EH (cell line): ENCODE measurements around the gene MYEOV.

Experiments used
- DNase-seq: peaks from one replicate; pipeline ENCODE4 v3.0.0-alpha.2; 2015; ENCODE audit warnings: low read depth

The MYEOV gene

DNA sequence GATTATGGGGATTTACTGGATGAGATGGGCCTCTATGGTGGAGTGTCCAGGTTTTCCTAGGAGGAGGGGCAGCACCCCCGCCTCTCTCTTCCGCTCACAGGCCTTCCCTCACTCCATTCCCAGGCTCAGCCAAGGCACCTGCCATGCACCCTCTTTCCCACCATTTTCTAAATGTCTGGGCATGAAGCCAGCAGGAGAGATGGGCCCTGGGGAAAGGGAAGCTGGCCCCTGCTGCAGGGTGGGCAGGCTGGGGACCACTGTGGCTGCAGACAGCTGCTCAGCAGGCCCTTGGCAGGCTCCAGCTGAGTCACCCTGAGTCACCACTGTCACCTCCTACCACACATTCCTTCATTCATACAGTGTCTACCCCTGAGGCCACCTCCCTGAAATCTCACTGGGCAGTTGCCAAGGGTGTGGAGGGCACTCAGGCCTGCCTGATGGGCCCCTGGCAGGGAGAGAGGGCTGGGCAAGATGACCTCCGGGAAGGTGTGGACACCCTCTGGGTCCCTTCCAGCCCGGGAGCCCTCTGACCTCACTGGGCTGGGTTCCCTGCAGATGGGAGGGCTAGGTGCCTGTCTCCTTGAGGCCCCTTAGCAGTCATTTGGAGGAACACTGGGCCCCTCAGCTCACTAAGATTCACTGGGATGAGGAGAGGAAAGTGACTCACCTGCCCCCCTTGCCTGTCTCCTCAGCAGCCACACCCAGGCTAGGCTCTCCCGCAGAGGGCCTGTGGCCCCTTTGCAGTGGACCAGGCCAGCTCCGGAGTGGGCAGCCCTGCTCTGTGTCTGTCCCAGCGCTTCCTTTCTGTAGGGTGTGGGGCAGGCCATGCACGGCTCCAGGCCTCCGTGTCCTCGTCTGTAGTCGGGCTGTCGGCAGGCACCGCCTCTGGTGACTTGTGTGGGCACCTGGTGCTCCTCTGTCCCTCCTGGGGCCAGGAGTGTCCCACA is 7.8 kb downstream of the MYEOV start:
- peak; percentile 96 for DNase-seq

GRCh38 chr11:69302447-69303020 is 8.6 kb downstream of the MYEOV start:
- no peak for DNase-seq

DNA sequence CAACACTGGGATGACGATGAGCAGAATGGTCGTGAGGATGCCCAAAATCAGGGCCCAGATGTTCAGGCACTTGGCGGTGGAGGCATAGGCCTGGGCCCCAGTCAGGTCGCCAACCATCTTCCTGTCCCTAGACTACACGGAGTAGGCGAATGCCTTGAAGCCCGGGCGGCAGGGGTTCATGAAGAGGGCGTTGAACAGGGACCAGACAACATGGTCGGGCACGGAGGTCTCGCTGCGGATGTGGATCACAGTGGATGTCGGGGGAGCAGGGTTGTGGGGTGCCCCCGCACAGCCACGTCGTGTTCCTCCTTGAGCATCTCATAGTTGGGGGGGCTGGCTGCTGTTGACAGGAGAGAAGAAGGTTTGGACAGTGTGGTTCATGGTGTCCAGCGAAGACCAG is 9.5 kb downstream of the MYEOV start:
- DNase-seq: no peak

DNA sequence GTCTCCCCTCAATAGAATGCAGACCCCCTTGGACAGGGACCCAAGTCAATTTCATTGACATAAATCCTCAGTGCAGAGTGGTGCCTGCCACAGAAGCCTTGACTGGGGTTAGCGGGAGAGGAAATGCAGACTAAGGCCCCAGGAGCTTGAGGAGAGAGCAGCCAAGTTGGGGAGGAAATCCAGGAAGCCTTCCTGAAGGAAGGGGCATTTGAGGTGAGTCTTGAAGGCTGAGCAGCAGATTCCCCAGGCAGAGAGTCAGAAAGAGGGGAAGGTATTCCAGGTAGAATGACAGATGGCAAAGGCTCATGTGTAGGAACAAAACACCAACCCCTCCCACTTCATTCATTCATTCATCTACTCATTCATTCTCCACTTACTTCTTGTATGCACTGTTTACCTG is 10.3 kb downstream of the MYEOV start:
- no peak for DNase-seq

- no peak for DNase-seq
These were observed 10.7 kb downstream of the MYEOV start for GRCh38 chr11:69304686-69305085.

GRCh38 chr11:69305885-69306540 is 12.1 kb downstream of the MYEOV start:
- DNase-seq: no peak

GRCh38 chr11:69306821-69307220 is 12.9 kb downstream of the MYEOV start:
- DNase-seq: no peak

DNA sequence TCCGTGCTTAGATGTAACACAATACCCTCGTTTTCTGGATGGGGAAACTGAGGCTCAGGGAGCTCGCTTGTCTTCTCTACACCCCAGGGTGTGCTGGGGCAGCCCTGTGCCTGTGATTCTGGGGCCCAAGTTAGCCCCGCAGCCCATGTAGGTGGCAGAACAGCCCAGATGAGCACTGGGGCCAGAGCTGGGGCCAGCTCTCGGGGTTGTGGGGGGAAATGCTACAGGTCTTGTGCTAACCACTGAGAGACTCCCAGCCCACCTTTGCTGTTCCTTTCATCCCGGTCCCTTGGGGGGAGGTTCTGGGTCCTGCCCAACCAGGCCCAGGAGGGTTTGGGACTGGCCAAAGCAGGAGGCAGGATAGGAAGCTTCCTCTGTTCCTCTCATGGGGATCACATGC is 13.5 kb downstream of the MYEOV start:
- DNase-seq: no peak

DNA sequence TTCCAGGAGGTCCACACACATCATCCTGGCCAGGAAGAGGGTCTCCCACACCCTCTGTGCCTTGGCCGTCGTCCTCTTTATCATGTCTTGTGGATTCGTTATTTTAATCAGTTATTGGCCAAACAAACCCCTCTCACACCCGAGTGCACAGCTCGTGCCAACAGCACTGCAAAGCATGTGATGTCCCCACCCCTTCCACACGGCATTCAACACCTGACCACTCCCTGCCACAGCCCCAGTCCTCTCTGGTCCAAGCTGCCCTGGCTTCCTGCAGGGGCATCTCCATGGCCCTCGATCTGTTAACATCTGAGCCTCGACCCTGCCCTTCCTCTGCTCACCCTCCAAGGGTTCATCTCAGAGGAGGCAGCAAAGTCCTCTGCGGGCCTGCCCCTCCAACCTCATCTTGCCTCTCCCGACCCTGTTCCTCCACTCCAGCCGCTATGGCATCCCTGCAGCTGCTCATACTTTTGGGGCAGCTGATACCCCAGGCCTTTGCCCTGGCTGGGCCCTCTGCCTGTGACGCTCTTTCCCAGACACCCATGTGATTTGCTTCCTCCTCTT is 14.0 kb downstream of the MYEOV start:
- DNase-seq: no peak

- DNase-seq: no peak
These were observed 14.5 kb downstream of the MYEOV start for GRCh38 chr11:69308491-69308911.

DNA sequence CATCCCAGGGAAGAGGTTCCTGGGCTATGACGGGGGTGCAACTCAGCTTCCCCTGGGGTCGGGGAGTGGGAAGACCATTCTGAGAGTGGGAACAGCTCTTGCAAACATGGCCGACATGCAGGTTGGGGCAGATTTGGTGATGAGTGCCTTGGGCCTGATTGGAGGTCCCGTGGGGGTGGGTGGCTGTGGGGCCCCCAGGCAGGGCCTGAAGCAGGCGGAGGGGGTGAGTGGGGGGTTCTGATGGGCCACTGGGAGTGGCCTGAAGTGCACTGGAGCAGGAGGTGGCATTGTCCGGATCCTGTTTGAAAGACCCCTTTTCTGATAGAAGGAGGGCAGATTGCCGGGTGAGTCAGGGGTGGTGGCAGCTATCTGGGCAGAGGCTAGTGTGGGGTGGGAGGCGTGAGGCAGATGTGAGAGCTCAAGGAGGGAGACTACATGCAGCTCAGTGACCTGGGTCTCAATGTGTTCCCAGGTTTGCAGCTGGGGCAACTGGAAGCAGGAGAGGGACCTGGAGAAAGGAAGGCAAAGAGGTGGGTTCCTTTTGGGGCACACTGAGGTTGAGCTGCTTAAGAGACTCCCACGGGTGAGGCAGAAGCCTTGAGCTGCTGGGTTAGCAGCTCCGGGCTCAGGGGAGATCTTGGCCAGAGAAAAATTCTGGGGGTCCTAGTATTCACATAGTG is 15.1 kb downstream of the MYEOV start:
- no peak for DNase-seq

- DNase-seq: peak; percentile 67
These were observed 15.8 kb downstream of the MYEOV start for GRCh38 chr11:69309631-69310280.

DNA sequence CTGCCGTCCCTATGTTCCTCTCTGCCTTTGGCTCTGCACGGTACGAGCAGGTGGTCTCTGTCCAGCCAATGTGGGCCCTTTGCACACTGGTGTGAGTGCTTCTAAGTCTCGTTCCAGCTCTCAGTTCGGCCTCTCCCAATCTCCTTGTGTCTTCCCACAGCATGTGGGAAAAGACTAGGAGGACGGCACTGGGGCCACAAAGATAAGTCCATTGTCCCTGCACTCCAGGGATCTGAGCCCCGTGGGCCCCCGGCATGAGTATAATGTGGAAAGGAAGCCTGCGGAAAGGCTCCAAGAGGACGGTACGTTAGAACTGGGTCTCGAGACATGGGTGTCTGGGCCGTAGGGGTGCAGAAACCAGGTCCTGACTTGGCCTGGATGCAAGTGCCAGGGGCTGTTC is 16.4 kb downstream of the MYEOV start:
- DNase-seq: no peak

DNA sequence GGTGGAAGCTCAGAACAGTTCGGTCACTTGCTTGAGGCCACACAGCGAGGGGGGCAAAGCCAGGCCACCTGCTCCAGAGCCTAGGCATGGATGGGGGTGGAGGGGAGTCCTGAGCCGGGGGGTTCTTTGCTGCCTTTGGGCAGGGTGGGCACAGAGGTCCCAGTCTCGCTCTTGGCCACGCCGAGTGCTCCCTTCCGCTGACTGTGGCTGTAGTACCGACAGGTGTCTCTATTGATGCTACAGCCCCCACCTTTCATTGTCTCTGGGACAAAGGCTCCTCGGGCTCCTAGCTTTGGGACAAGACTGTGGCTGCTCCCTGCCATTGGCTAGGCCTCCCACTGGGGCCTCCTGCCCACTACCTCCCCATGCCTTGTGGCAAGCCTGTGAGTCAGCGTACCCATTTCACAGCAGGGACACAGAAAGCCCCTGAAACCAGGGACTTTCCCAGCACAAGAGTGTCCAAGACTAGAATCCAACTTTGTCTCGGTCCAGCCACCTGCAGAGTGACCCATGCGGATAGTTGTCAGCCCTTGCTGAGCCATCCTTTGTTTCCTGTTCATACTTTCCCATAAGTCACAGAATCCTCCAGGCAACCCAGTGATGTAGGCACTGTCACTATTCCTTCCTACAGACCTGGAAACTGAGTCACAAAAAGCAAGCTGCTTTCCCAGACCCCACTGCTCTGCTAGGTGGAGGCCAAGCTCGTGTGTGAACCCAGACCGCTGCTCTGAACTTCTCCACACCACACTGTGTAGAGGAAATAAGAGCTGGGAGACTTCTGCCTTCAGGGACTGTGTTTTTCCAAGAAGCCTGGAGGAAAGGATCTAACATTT is 17.2 kb downstream of the MYEOV start:
- DNase-seq: no peak

DNA sequence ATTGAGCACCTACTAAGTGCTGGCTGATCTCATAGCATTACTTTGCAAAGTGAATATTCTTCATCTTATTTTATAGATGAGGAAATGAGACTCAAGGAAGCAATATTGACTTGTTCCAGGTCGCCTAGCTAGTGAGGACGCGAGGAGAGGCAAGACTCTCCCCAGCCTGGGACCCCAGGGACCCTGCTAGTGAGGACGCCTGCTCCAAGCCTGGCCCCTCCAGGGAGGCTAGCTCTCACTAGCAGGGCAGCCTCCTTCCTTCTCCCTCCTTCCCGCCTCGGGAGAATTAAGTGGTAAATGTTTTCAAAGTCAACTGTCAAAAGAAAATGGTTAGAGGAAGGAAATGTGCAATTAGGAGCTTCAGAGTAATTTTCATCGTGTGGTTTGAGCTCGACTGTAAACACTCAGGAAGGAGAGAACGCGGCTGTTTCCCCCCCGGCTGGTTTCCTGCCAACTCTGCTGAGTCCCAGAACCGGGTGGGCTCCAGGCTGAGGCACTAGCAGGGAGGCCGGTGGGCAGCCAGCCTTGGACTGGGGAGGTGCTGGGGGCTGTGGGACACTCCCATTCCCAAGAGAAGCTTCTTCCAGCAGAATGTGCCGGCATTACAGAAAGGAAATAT is 17.9 kb downstream of the MYEOV start:
- DNase-seq: peak; percentile 54

GRCh38 chr11:69312453-69313404 is 18.8 kb downstream of the MYEOV start:
- DNase-seq: no peak

GRCh38 chr11:69313992-69314391 is 20.0 kb downstream of the MYEOV start:
- no peak for DNase-seq

DNA sequence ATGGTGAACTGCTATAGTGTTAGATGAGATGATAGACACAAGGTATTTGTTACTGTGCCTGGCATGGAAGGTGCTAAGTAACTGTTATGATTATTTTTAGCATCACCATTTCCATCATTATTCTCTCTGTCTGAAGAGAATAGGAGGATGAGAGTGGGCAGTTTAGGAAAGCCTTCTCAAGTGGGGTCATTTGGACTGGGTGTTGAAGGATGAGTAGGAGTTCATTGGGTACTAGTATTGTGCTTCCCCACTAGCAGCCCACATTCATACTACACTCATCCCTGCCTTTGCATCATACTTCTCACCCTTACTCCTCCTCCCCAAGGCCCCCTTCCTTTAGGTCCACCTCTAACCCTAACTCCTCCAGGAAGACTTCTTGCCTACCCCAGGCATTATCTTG is 20.6 kb downstream of the MYEOV start:
- DNase-seq: no peak

DNA sequence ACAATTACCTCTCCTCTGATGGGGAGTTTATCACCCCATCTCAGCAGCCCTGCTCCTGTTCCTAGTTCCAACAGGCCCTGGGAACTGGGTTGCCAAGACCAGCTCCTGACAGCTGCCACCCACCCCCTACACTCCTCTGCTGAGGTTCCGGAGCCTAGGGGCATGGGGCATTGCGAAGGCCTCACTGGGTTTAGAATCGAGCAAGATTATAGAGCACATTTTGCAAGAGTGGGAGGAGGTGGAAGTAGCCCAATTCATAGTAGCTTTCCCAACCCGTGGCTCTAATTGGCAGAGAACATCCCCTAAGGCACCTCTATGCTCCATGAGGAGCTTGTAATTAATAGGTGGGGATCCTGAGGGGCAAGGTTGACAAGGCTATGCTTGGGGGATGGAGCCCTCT is 23.0 kb downstream of the MYEOV start:
- no peak for DNase-seq
